ENCODE measurements around the gene RBMS1.

Gene RBMS1

GRCh38 chr2:160493227-160494028 lies at the start of gene RBMS1:
TSS of gene RBMS1 (minus strand) at chr2:160493807. CDS start at chr2:160493363, 444 bp downstream.
- DNase-seq, result no peak

GRCh38 chr2:160541745-160542144 lies 48.1 kb upstream of the RBMS1 start:
- no peak for DNase-seq

GRCh38 chr2:160538559-160539355 lies 45.1 kb upstream of the RBMS1 start:
- no peak for DNase-seq

GRCh38 chr2:160538115-160538514 lies 44.5 kb upstream of the RBMS1 start:
- DNase-seq, result no peak

- DNase-seq, result no peak
Observed at GRCh38 chr2:160534996-160535395, 41.4 kb upstream of the RBMS1 start.

GRCh38 chr2:160534249-160534648 lies 40.6 kb upstream of the RBMS1 start:
- no peak for DNase-seq

GRCh38 chr2:160533482-160533881 lies 39.9 kb upstream of the RBMS1 start:
- no peak for DNase-seq

- DNase-seq, result no peak
Observed at GRCh38 chr2:160532388-160532787, 38.8 kb upstream of the RBMS1 start.

- no peak for DNase-seq
Observed at GRCh38 chr2:160522951-160523710, 29.5 kb upstream of the RBMS1 start.

- no peak for DNase-seq
Observed at GRCh38 chr2:160517731-160518130, 24.1 kb upstream of the RBMS1 start.

- no peak for DNase-seq
Observed at GRCh38 chr2:160516547-160517365, 23.1 kb upstream of the RBMS1 start.

- DNase-seq, result no peak
Observed at GRCh38 chr2:160515120-160515519, 21.5 kb upstream of the RBMS1 start.

GRCh38 chr2:160513120-160513519 lies 19.5 kb upstream of the RBMS1 start:
- DNase-seq, result no peak

- DNase-seq, result no peak
Observed at GRCh38 chr2:160512491-160512890, 18.9 kb upstream of the RBMS1 start.

- no peak for DNase-seq
Observed at GRCh38 chr2:160510617-160511016, 17.0 kb upstream of the RBMS1 start.

- DNase-seq, result no peak
Observed at GRCh38 chr2:160509016-160509415, 15.4 kb upstream of the RBMS1 start.

GRCh38 chr2:160507464-160507863 lies 13.9 kb upstream of the RBMS1 start:
- DNase-seq, result no peak

GRCh38 chr2:160507046-160507407 lies 13.4 kb upstream of the RBMS1 start:
- no peak for DNase-seq

GRCh38 chr2:160506371-160507045 lies 12.9 kb upstream of the RBMS1 start:
- no peak for DNase-seq

- no peak for DNase-seq
Observed at GRCh38 chr2:160505256-160505655, 11.6 kb upstream of the RBMS1 start.

- no peak for DNase-seq
Observed at GRCh38 chr2:160502478-160502877, 8.9 kb upstream of the RBMS1 start.

GRCh38 chr2:160501370-160501769 lies 7.8 kb upstream of the RBMS1 start:
- no peak for DNase-seq

All from SIG-M5 (cell line).